SK-N-SH (cell line): ENCODE results near the gene LDB2. TPM values are rescaled to one million over a fixed set of nuclear protein-coding genes. Genes with fewer than 3 reads are reported as not detected.

ENCODE experiments used
- CTCF ChIA-PET: fragments of 300-600, 350-600 bp; formaldehyde crosslinking; extraction: SDS; loops from one replicate; lab custom pipeline; 2021; lab: Yijun Ruan, JAX
- POLR2A ChIA-PET: fragments of 350-600 bp; sonication (Branson Sonifier 250); formaldehyde crosslinking; extraction: SDS; loops from one replicate; lab custom pipeline; 2020; ENCODE audit warnings: antibody characterized with exemption, inconsistent platforms; lab: Yijun Ruan, JAX
- DNase-seq: peaks from one replicate; pipeline ENCODE4 v3.0.0; 2012
- H2AFZ ChIP-seq: fragments of 200-600 bp; sonication (generic); 2 replicates; pipeline ENCODE4 v1.8.1; 2016; ENCODE audit warnings: antibody characterized with exemption, mild to moderate bottlenecking, low read depth
- H3F3A ChIP-seq: fragments of 200-600 bp; sonication (generic); replicated peaks from 2 replicates; pipeline ENCODE3; 2016; ENCODE audit warnings: antibody characterized with exemption, mild to moderate bottlenecking; ENCODE audit not compliant: insufficient read depth
- H3K27ac ChIP-seq, 2 experiments: fragments of 200-500 bp in 1 of 2; fragments of 200-600 bp in 1 of 2; sonication (Bioruptor generic) in 1 of 2; sonication (generic), shearing (Covaris generic) in 1 of 2; 2 replicates each; pipeline versions ENCODE4 v1.5.1 to v1.6.1; 2014 to 2016; ENCODE audit warnings: low read depth in 2 of 2, inconsistent platforms in 1 of 2, low read length in 1 of 2, mild to moderate bottlenecking in 1 of 2, mixed read lengths in 1 of 2
- H3K27me3 ChIP-seq: fragments of 200-600 bp; sonication (generic), shearing (Covaris generic); 2 replicates; pipeline ENCODE4 v1.6.1; 2016; ENCODE audit warnings: mixed run types; ENCODE audit not compliant: insufficient read depth
- H3K36me3 ChIP-seq, 2 experiments: fragments of 200-500 bp in 1 of 2; fragments of 200-600 bp in 1 of 2; sonication (Bioruptor generic) in 1 of 2; sonication (generic) in 1 of 2; replicated peaks in 1 of 2; 2 replicates each; pipeline versions ENCODE3 to v1.5.1; 2014 to 2016; ENCODE audit warnings: low read length in 1 of 2, mild to moderate bottlenecking in 1 of 2; ENCODE audit not compliant: insufficient read depth in 2 of 2, control insufficient read depth in 1 of 2
- H3K4me1 ChIP-seq, 2 experiments: fragments of 200-500 bp in 1 of 2; fragments of 200-600 bp in 1 of 2; sonication (Bioruptor generic) in 1 of 2; sonication (generic), shearing (Covaris generic) in 1 of 2; 2 replicates each; pipeline versions ENCODE4 v1.5.1 to v1.6.1; 2014 to 2016; ENCODE audit warnings: low read depth in 1 of 2, low read length in 1 of 2, mixed run types in 1 of 2; ENCODE audit not compliant: insufficient read depth in 2 of 2, control insufficient read depth in 1 of 2
- H3K4me2 ChIP-seq: fragments of 200-600 bp; sonication (generic), shearing (Covaris generic); 2 replicates; pipeline ENCODE4 v1.6.1; 2017; ENCODE audit warnings: mixed run types
- H3K4me3 ChIP-seq, 2 experiments: fragments of 200-500 bp in 1 of 2; fragments of 200-600 bp in 1 of 2; sonication (Bioruptor generic) in 1 of 2; sonication (generic), shearing (Covaris generic) in 1 of 2; 2 replicates each; pipeline versions ENCODE4 v1.5.1 to v1.8.1; 2014 to 2016; ENCODE audit warnings: low read depth in 2 of 2, inconsistent platforms in 1 of 2, low read length in 1 of 2, mild to moderate bottlenecking in 1 of 2, mixed read lengths in 1 of 2, moderate library complexity in 1 of 2
- H3K79me2 ChIP-seq: fragments of 200-600 bp; sonication (generic); 2 replicates; pipeline ENCODE4 v1.8.1; 2017; ENCODE audit warnings: mild to moderate bottlenecking; ENCODE audit not compliant: insufficient read depth
- H3K9ac ChIP-seq: fragments of 200-600 bp; sonication (generic); 2 replicates; pipeline ENCODE4 v1.6.1; 2017; ENCODE audit warnings: mixed run types
- H3K9me2 ChIP-seq: fragments of 200-600 bp; sonication (generic); 2 replicates; pipeline ENCODE4 v1.6.1; 2017; ENCODE audit warnings: mixed run types
- H3K9me3 ChIP-seq: fragments of 200-600 bp; sonication (generic); 2 replicates; pipeline ENCODE4 v1.6.1; 2017; ENCODE audit warnings: mixed run types, mild to moderate bottlenecking, moderate library complexity
- H4K20me1 ChIP-seq: fragments of 200-600 bp; sonication (generic); 2 replicates; pipeline ENCODE4 v1.6.1; 2017; ENCODE audit warnings: mild to moderate bottlenecking, mixed run types; ENCODE audit not compliant: insufficient read depth
- CHD2 ChIP-seq: fragments of 150-350 bp; IDR thresholded peaks from 2 replicates; pipeline ENCODE4 v1.6.1; 2018; ENCODE audit warnings: low read length; ENCODE audit not compliant: partially characterized antibody
- ELF1 ChIP-seq: IDR thresholded peaks from 2 replicates; pipeline ENCODE4 v1.4.0; 2012
- EP300 ChIP-seq, 2 experiments: IDR thresholded peaks; 2 replicates each; pipeline versions ENCODE4 v1.4.0 to v1.6.1; 2012; ENCODE audit warnings: borderline replicate concordance in 1 of 2, low read depth in 1 of 2, low read length in 1 of 2
- EZH2phosphoT487 ChIP-seq: fragments of 200-600 bp; sonication (generic); IDR thresholded peaks from 2 replicates; pipeline ENCODE4 v1.6.1; 2017; ENCODE audit warnings: low read depth, mixed run types, mild to moderate bottlenecking, antibody characterized with exemption, moderate library complexity, borderline replicate concordance
- FOSL2 ChIP-seq: IDR thresholded peaks from 2 replicates; pipeline ENCODE4 v1.4.0; 2012; ENCODE audit warnings: low read depth, mild to moderate bottlenecking, moderate library complexity, borderline replicate concordance
- FOXJ3 ChIP-seq: sonication (generic); formaldehyde crosslinking; IDR thresholded peaks from 2 replicates; pipeline ENCODE4 v1.5.1; 2020; ENCODE audit warnings: mild to moderate bottlenecking, missing genetic modification reagents
- FOXM1 ChIP-seq: IDR thresholded peaks from 2 replicates; pipeline ENCODE4 v1.4.0; 2012; ENCODE audit warnings: low read depth, mild to moderate bottlenecking
- JUND ChIP-seq: IDR thresholded peaks from 2 replicates; pipeline ENCODE4 v1.4.0; 2012
- NFIC ChIP-seq: IDR thresholded peaks from 2 replicates; pipeline ENCODE4 v1.4.0; 2012; ENCODE audit warnings: borderline replicate concordance
- PBX3 ChIP-seq: IDR thresholded peaks from 2 replicates; pipeline ENCODE4; 2012
- RCOR1 ChIP-seq: fragments of 150-350 bp; IDR thresholded peaks from 2 replicates; pipeline ENCODE4 v1.6.1; 2017; ENCODE audit warnings: antibody characterized with exemption, low read length
- REST ChIP-seq: IDR thresholded peaks from 2 replicates; pipeline ENCODE4 v1.6.1; 2012; ENCODE audit warnings: mild to moderate bottlenecking, low read depth, low read length, moderate library complexity
- SMC3 ChIP-seq: IDR thresholded peaks from 2 replicates; pipeline ENCODE4 v1.6.1; 2012; ENCODE audit warnings: low read depth, low read length, improper control_type of control experiment
- TCF12 ChIP-seq: IDR thresholded peaks from 2 replicates; pipeline ENCODE4 v1.4.0; 2012
- TEAD4 ChIP-seq: IDR thresholded peaks from 2 replicates; pipeline ENCODE4 v1.4.0; 2012; ENCODE audit warnings: mild to moderate bottlenecking, borderline replicate concordance; ENCODE audit not compliant: insufficient read depth
- USF2 ChIP-seq: fragments of 150-350 bp; IDR thresholded peaks from 2 replicates; pipeline ENCODE4 v1.6.1; 2017; ENCODE audit warnings: antibody characterized with exemption, low read length, low read depth, borderline replicate concordance
- WGBS: methylation state at CpG from one replicate; pipeline ENCODE4 v1.1.6; 2017; ENCODE audit warnings: low lambda C conversion rate; 5-methylcytosine and 5-hydroxymethylcytosine counted together
- polyA plus RNA-seq, 3 experiments: library from polyadenylated mRNA; depleted of rRNA; stranded (reverse); fragments of >200 nt; gene quantifications; 2 replicates each; pipeline ENCODE4 v1.2.3, GENCODE V29; 2012

LDB2 gene
- polyA plus RNA-seq, 1 of the 3 experiments (the other 2 are of a cell fraction), result 11.0 TPM

GRCh38 chr4:16694173-16694883 lies 204.1 kb downstream of the LDB2 start:
- Histone ChIP-seq H3K36me3 (no peaks in the 10 kb centered on the region), H3F3A (no peaks in the 10 kb centered on the region), H3K4me1 (peaks cover 0 to 9% of the 10 kb centered on the region in 2 experiments; a peak in 1 of 4 replicates), H3K9ac (no peak overlapping the region), H3K79me2 (no peaks in the 10 kb centered on the region), H4K20me1 (no peaks in the 10 kb centered on the region), H2AFZ (no peak overlapping the region), H3K4me2 (no peak overlapping the region), H3K9me3 (no peaks in the 10 kb centered on the region), H3K27ac (no peak overlapping the region), H3K27me3 (no peaks in the 10 kb centered on the region), H3K9me2 (no peaks in the 10 kb centered on the region), H3K4me3 (no peak overlapping the region)
- POLR2A ChIA-PET, result no interaction called here
- WGBS, result 85% methylated on average over 13 of the region's 13 CpGs
- no peak for DNase-seq
- CTCF ChIA-PET, result interaction anchor here (0.7 kb wide), 1 partner anchor 19 kb away, joined by 4 read pairs; no protein-coding TSS in a partner anchor
- TF ChIP-seq EZH2phosphoT487, result no peak

GRCh38 chr4:16693641-16694040 lies 204.8 kb downstream of the LDB2 start:
- H3K9me3 ChIP-seq, result no peaks in the 10 kb centered on the region
- 84% methylated on average over 3 of the region's 3 CpGs for WGBS
- H3K9ac ChIP-seq, result no peak overlapping the region
- no peaks in the 10 kb centered on the region for H3K9me2 ChIP-seq
- no peak overlapping the region for H2AFZ ChIP-seq
- H3K79me2 ChIP-seq, result no peaks in the 10 kb centered on the region
- H3F3A ChIP-seq, result no peaks in the 10 kb centered on the region
- no peak for DNase-seq
- peaks cover 0 to 9% of the 10 kb centered on the region in 2 experiments; a peak in 1 of 4 replicates for H3K4me1 ChIP-seq
- CTCF ChIA-PET, result no interaction called here
- no peak for TF ChIP-seq TCF12
- TF ChIP-seq NFIC, result no peak
- no peak for TF ChIP-seq USF2
- no peak for TF ChIP-seq FOXJ3 (CRISPR knock-in tag)
- TF ChIP-seq CHD2, result no peak
- no peak for TF ChIP-seq PBX3
- no peak for TF ChIP-seq EP300 (IDR thresholded peaks at IDR 0.05; ENCODE audit: borderline replicate concordance in 1 of 2, low read depth in 1 of 2, low read length in 1 of 2)
- no peak for TF ChIP-seq TEAD4
- no peak for TF ChIP-seq ELF1
- TF ChIP-seq JUND, result no peak
- TF ChIP-seq SMC3, result no peak
- no peak for TF ChIP-seq FOXM1
- no peak for TF ChIP-seq REST
- TF ChIP-seq FOSL2, result no peak
- no peak for TF ChIP-seq RCOR1
- TF ChIP-seq, all 33 proteins: peak for 0
- Histone ChIP-seq H3K36me3 (no peaks in the 10 kb centered on the region), H3K4me2 (no peak overlapping the region), H3K27me3 (no peaks in the 10 kb centered on the region), H4K20me1 (no peaks in the 10 kb centered on the region), H3K4me3 (no peak overlapping the region), H3K27ac (no peak overlapping the region)
- POLR2A ChIA-PET, result no interaction called here
